HCT116 (cell line): ENCODE measurements around the gene ABHD4. TPM values are rescaled to one million over a fixed set of nuclear protein-coding genes. Genes with fewer than 3 reads are reported as not detected.

Experiments
- ATAC-seq: fragments of 200-7000 bp; cut with Tn5 transposase; 2 replicates; pipeline ENCODE4 v1.9.1; 2020; ENCODE audit warnings: mild to moderate bottlenecking, moderate library complexity
- BruUV-seq: library from RNA; stranded (reverse); fragments of 400-500 nt; replicated peaks from 2 replicates; lab custom pipeline; 2021; lab: Mats Ljungman, UMichigan
- CTCF ChIA-PET: fragments of 300-600 bp; sonication (Branson Sonifier 250); formaldehyde crosslinking; loops from one replicate; lab custom pipeline; 2021; ENCODE audit warnings: antibody characterized with exemption; lab: Charles Lee
- POLR2A ChIA-PET: fragments of 300-600, 350-600 bp; sonication (Branson Sonifier 250); formaldehyde crosslinking; loops from one replicate; lab custom pipeline; 2021; ENCODE audit warnings: antibody characterized with exemption; lab: Charles Lee
- RAD21 ChIA-PET, 2 experiments: fragments of 300-600 bp; sonication (Branson Sonifier 250); formaldehyde crosslinking; loops; one replicate each; lab custom pipeline; 2023; ENCODE audit warnings: low total read pairs in 2 of 2; ENCODE audit not compliant: uncharacterized antibody in 2 of 2, unreplicated experiment in 2 of 2, low non-redundant PET in 1 of 2; lab: Charles Lee
- DNase-seq: peaks from one replicate; pipeline ENCODE4 v3.0.0-alpha.2; 2010; ENCODE audit warnings: low read depth, low spot score
- H2AFZ ChIP-seq: fragments of 200-600 bp; shearing (Covaris generic), sonication (generic); 2 replicates; pipeline ENCODE4 v1.6.1; 2017; ENCODE audit warnings: low read depth, mixed run types, mixed read lengths, antibody characterized with exemption, low read length; ENCODE audit not compliant: poor library complexity, severe bottlenecking
- H3K27ac ChIP-seq: 2 replicates; pipeline ENCODE4 v1.5.1; 2012; ENCODE audit warnings: low read depth, low read length
- H3K27me3 ChIP-seq: fragments of 200-600 bp; sonication (generic); 2 replicates; pipeline ENCODE4 v1.6.1; 2016; ENCODE audit warnings: mixed run types, low read length, mixed read lengths; ENCODE audit not compliant: insufficient read depth
- H3K36me3 ChIP-seq, 2 experiments: fragments of 200-500 bp in 1 of 2; fragments of 200-600 bp in 1 of 2; sonication (Bioruptor generic) in 1 of 2; sonication (generic) in 1 of 2; 2 replicates each; pipeline versions ENCODE4 v1.5.1 to v1.6.1; 2014 to 2016; ENCODE audit warnings: low read length in 2 of 2, inconsistent platforms in 1 of 2, mixed read lengths in 1 of 2, mixed run types in 1 of 2; ENCODE audit not compliant: insufficient read depth in 2 of 2, control insufficient read depth in 1 of 2
- H3K4me1 ChIP-seq, 2 experiments: fragments of 200-600 bp in 1 of 2; sonication (generic) in 1 of 2; 2 replicates each; pipeline versions ENCODE4 v1.5.1 to v1.6.1; 2012 to 2017; ENCODE audit warnings: low read length in 2 of 2, inconsistent platforms in 1 of 2, mild to moderate bottlenecking in 1 of 2, mixed read lengths in 1 of 2, mixed run types in 1 of 2, moderate library complexity in 1 of 2; ENCODE audit not compliant: insufficient read depth in 2 of 2, control insufficient read depth in 1 of 2
- H3K4me2 ChIP-seq: fragments of 200-600 bp; sonication (generic); 2 replicates; pipeline ENCODE4 v1.6.1; 2017; ENCODE audit warnings: mixed run types, low read length, mixed read lengths
- H3K4me3 ChIP-seq, 2 experiments: fragments of 200-600 bp in 1 of 2; sonication (generic) in 1 of 2; replicated peaks in 1 of 2; 2 replicates each; pipeline ENCODE4 v1.5.1; 2011 to 2016; ENCODE audit warnings: low read length in 2 of 2, control low read depth in 1 of 2, low read depth in 1 of 2, mild to moderate bottlenecking in 1 of 2, mixed read lengths in 1 of 2, mixed run types in 1 of 2
- H3K79me2 ChIP-seq: fragments of 200-600 bp; sonication (generic); 2 replicates; pipeline ENCODE4 v1.6.1; 2017; ENCODE audit warnings: mild to moderate bottlenecking, mixed run types, low read length, moderate library complexity, mixed read lengths; ENCODE audit not compliant: insufficient read depth
- H3K9ac ChIP-seq: fragments of 200-600 bp; sonication (generic); 2 replicates; pipeline ENCODE4 v1.6.1; 2016; ENCODE audit warnings: low read length, mixed read lengths
- H3K9me2 ChIP-seq: fragments of 200-600 bp; sonication (generic), shearing (Covaris generic); 2 replicates; pipeline ENCODE4 v1.6.1; 2017; ENCODE audit warnings: mixed run types, mild to moderate bottlenecking, moderate library complexity; ENCODE audit not compliant: insufficient read depth
- H3K9me3 ChIP-seq, 2 experiments: fragments of 200-500 bp in 1 of 2; fragments of 200-600 bp in 1 of 2; sonication (Bioruptor generic) in 1 of 2; sonication (generic) in 1 of 2; 2 replicates each; pipeline ENCODE4 v1.6.1; 2014 to 2017; ENCODE audit warnings: low read length in 2 of 2, mixed read lengths in 2 of 2, inconsistent platforms in 1 of 2, low read depth in 1 of 2, mild to moderate bottlenecking in 1 of 2, mixed run types in 1 of 2, moderate library complexity in 1 of 2; ENCODE audit not compliant: control insufficient read depth in 1 of 2, insufficient read depth in 1 of 2
- H4K20me1 ChIP-seq: fragments of 200-600 bp; sonication (generic), shearing (Covaris generic); 2 replicates; pipeline ENCODE4 v1.6.1; 2017; ENCODE audit warnings: mixed run types, mild to moderate bottlenecking, moderate library complexity; ENCODE audit not compliant: insufficient read depth
- EGR1 ChIP-seq: IDR thresholded peaks from 2 replicates; pipeline ENCODE4 v1.6.1; 2012; ENCODE audit warnings: low read depth
- ELF1 ChIP-seq: IDR thresholded peaks from 2 replicates; pipeline ENCODE4 v1.6.1; 2012; ENCODE audit warnings: low read depth, borderline replicate concordance
- EZH2phosphoT487 ChIP-seq: fragments of 200-600 bp; IDR thresholded peaks from 2 replicates; pipeline ENCODE4 v1.6.1; 2018; ENCODE audit warnings: antibody characterized with exemption, borderline replicate concordance
- FOSL1 ChIP-seq: IDR thresholded peaks from 2 replicates; pipeline ENCODE4 v1.6.1; 2012; ENCODE audit warnings: low read depth
- JUND ChIP-seq: IDR thresholded peaks from 2 replicates; pipeline ENCODE4 v1.6.1; 2012
- POLR2A ChIP-seq: IDR thresholded peaks from 2 replicates; pipeline ENCODE4 v1.7.0; 2011; ENCODE audit warnings: borderline replicate concordance; ENCODE audit not compliant: insufficient read depth, insufficient read length; ENCODE audit errors: extremely low read depth
- POLR2AphosphoS5 ChIP-seq: IDR thresholded peaks from 2 replicates; pipeline ENCODE4 v1.6.1; 2011; ENCODE audit warnings: mild to moderate bottlenecking, low read depth, low read length, moderate library complexity
- RAD21 ChIP-seq: IDR thresholded peaks from 2 replicates; pipeline ENCODE4 v1.6.1; 2012; ENCODE audit warnings: low read depth, mild to moderate bottlenecking
- REST ChIP-seq: IDR thresholded peaks from 2 replicates; pipeline ENCODE4 v1.6.1; 2012; ENCODE audit warnings: low read depth
- SIN3A ChIP-seq: IDR thresholded peaks from 2 replicates; pipeline ENCODE4 v1.6.1; 2012; ENCODE audit warnings: low read depth
- YY1 ChIP-seq: IDR thresholded peaks from 2 replicates; pipeline ENCODE4 v1.6.1; 2011; ENCODE audit warnings: low read length, low read depth, moderate library complexity, mild to moderate bottlenecking; ENCODE audit not compliant: insufficient replicate concordance; ENCODE audit errors: extremely low read depth
- ZBTB33 ChIP-seq: IDR thresholded peaks from 2 replicates; pipeline ENCODE4 v1.6.1; 2011; ENCODE audit warnings: mild to moderate bottlenecking, low read length, moderate library complexity; ENCODE audit not compliant: insufficient replicate concordance; ENCODE audit errors: extremely low read depth
- ZFX ChIP-seq: fragments of 450-650 bp; IDR thresholded peaks from 2 replicates; pipeline ENCODE4 v1.6.1; 2017
- intact Hi-C: fragments of 100-400 bp; cut with micrococcal nuclease; formaldehyde crosslinking; loops from 2 replicates; pipeline ENCODE4 v1.10.0; 2022
- total RNA-seq: library from RNA; stranded (reverse); gene quantifications from one replicate; pipeline ENCODE4 v1.2.1, GENCODE V29; 2021; ENCODE audit not compliant: unreplicated experiment
- TF ChIP-seq, protein P1 (sequence below), 3 experiments: fragments of 200-600 bp in 1 of 3; sonication (generic) in 1 of 3; IDR thresholded peaks in 2 of 3; conservative IDR thresholded peaks in 1 of 3; 2 replicates each; pipeline ENCODE4 v1.5.1; 2012 to 2017; ENCODE audit warnings: low read depth in 2 of 3, low read length in 2 of 3, antibody characterized with exemption in 1 of 3, borderline replicate concordance in 1 of 3, control low read depth in 1 of 3, mild to moderate bottlenecking in 1 of 3, mixed read lengths in 1 of 3, mixed run types in 1 of 3, moderate library complexity in 1 of 3; ENCODE audit not compliant: insufficient read depth in 1 of 3

The ABHD4 gene
- total RNA-seq, 1 experiment from 2014 or later, result 9.4 TPM

GRCh38 chr14:22567437-22567836 lies 30.7 kb upstream of the ABHD4 start (continued):
- TF ChIP-seq EZH2phosphoT487 (no peak), ZBTB33 (no peak), ELF1 (no peak), RAD21 (no peak), YY1 (no peak), FOSL1 (no peak), JUND (no peak)
- TF ChIP-seq, all 23 proteins: peak for 0

DNA sequence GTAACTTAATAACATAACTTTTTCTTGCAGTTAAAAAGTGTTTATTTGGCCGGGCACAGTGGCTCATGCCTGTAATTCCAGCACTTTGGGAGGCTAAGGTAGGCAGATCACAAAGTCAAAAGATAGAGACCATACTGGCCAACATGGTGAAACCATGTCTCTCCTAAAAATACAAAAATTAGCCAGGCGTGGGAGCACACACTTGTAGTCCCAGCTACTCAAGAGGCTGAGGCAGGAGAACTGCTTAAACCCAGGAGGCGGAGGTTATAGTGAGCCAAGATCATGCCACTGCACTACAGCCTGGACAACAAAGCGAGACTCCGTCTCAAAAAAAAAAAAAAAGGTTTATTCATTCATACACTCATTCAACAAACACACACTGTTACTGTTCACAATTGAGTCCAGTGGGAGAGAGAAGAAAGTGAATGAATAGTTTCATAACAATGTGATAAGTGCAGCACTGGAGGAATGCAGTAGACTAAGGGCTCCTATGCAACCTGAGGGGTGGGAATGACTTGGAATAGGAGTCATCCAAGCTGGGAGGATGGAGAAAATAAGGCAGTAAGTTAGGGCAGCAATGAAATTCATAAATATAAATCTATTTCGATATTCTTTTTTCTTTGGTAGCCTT lies 28.9 kb upstream of the ABHD4 start:
- H3K4me3 ChIP-seq, result no peak overlapping the region
- no TSS peak for BruUV-seq
- ATAC-seq (no peak), DNase-seq (no peak)
- intact Hi-C loops, result no loop called here
- H4K20me1 ChIP-seq, result no peaks in the 10 kb centered on the region
- H2AFZ ChIP-seq, result no peak overlapping the region
- no peak for TF ChIP-seq REST
- TF ChIP-seq FOSL1, result no peak
- no peak for TF ChIP-seq RAD21
- TF ChIP-seq ELF1, result no peak
- TF ChIP-seq POLR2AphosphoS5, result no peak
- TF ChIP-seq EGR1, result no peak
- TF ChIP-seq, protein P1, sequence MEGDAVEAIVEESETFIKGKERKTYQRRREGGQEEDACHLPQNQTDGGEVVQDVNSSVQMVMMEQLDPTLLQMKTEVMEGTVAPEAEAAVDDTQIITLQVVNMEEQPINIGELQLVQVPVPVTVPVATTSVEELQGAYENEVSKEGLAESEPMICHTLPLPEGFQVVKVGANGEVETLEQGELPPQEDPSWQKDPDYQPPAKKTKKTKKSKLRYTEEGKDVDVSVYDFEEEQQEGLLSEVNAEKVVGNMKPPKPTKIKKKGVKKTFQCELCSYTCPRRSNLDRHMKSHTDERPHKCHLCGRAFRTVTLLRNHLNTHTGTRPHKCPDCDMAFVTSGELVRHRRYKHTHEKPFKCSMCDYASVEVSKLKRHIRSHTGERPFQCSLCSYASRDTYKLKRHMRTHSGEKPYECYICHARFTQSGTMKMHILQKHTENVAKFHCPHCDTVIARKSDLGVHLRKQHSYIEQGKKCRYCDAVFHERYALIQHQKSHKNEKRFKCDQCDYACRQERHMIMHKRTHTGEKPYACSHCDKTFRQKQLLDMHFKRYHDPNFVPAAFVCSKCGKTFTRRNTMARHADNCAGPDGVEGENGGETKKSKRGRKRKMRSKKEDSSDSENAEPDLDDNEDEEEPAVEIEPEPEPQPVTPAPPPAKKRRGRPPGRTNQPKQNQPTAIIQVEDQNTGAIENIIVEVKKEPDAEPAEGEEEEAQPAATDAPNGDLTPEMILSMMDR (IDR thresholded peaks at IDR 0.05 in 2 of 3, conservative IDR thresholded peaks at IDR 0.05 in 1 of 3; ENCODE audit: borderline replicate concordance in 1 of 3, insufficient read depth in 1 of 3, low read depth in 2 of 3, low read length in 2 of 3), result no peak
- no peak for TF ChIP-seq ZFX
- no peak for TF ChIP-seq SIN3A
- TF ChIP-seq POLR2A, result no peak
- H3K36me3 ChIP-seq, result peaks cover 43% of the 10 kb centered on the region in 2 experiments
- no peaks in the 10 kb centered on the region for H3K9me3 ChIP-seq
- no peaks in the 10 kb centered on the region for H3K27me3 ChIP-seq
- no peak overlapping the region for H3K27ac ChIP-seq
- H3K9ac ChIP-seq, result no peak overlapping the region
- no peaks in the 10 kb centered on the region for H3K9me2 ChIP-seq
- RAD21 ChIA-PET, result no interaction called here
- CTCF ChIA-PET, result interaction anchor here (1.0 to 4.8 kb wide), 10 partner anchors 8 to 302 kb away, joined by 3 to 93 read pairs (median 13); partner anchors contain the start of genes ABHD4, DAD1 and LRP10
- H3K4me2 ChIP-seq, result no peak overlapping the region
- H3K79me2 ChIP-seq, result peaks cover 44% of the 10 kb centered on the region
- H3K4me1 ChIP-seq, result peaks cover 6 to 24% of the 10 kb centered on the region in 2 experiments; a peak in 2 of 4 replicates
- POLR2A ChIA-PET, result interaction anchor here (1.7 kb wide), 1 partner anchor 20 kb away, joined by 7 read pairs; the partner anchor contains the start of gene DAD1
